ENCODE results near the gene VCAN.

Gene VCAN

GRCh38 chr5:83441747-83442146, 29.8 kb upstream of the VCAN start:
- CTCF ChIA-PET = no interaction called here
- no peak for DNase-seq (ENCODE audit: extremely low spot score)
- POLR2A ChIA-PET = interaction anchor here (1.5 kb wide), 1 partner anchor 30 kb away, joined by 4 read pairs; the partner anchor contains the start of gene VCAN
- TF ChIP-seq CTBP1 (IDR thresholded peaks at IDR 0.05; ENCODE audit: borderline replicate concordance) (no peak), NFRKB (IDR thresholded peaks at IDR 0.05) (no peak), ARNT (IDR thresholded peaks at IDR 0.05) (no peak), FOXA1 (IDR thresholded peaks at IDR 0.05) (no peak), ZNF384 (IDR thresholded peaks at IDR 0.05) (no peak), SP1 (IDR thresholded peaks at IDR 0.05) (no peak), FOXM1 (IDR thresholded peaks at IDR 0.05; ENCODE audit: borderline replicate concordance) (no peak), LEF1 (IDR thresholded peaks at IDR 0.05; ENCODE audit: borderline replicate concordance) (no peak), SUZ12 (IDR thresholded peaks at IDR 0.05) (no peak), TARDBP (IDR thresholded peaks at IDR 0.05) (no peak), BHLHE40 (IDR thresholded peaks at IDR 0.05; ENCODE audit: borderline replicate concordance) (no peak), FOXK2 (IDR thresholded peaks at IDR 0.05) (no peak), L3MBTL2 (conservative IDR thresholded peaks at IDR 0.05) (no peak), PKNOX1 (IDR thresholded peaks at IDR 0.05) (no peak), ELF4 (IDR thresholded peaks at IDR 0.05) (no peak), HDGF (IDR thresholded peaks at IDR 0.05; ENCODE audit: borderline replicate concordance) (no peak)

- DNase-seq (ENCODE audit: extremely low spot score) = no peak
- ChIA-PET CTCF (no interaction called here), POLR2A (no interaction called here)
- no peak for TF ChIP-seq HDGF (IDR thresholded peaks at IDR 0.05; ENCODE audit: borderline replicate concordance)
- TF ChIP-seq ARNT (IDR thresholded peaks at IDR 0.05) = no peak
- no peak for TF ChIP-seq L3MBTL2 (conservative IDR thresholded peaks at IDR 0.05)
- no peak for TF ChIP-seq LEF1 (IDR thresholded peaks at IDR 0.05; ENCODE audit: borderline replicate concordance)
- no peak for TF ChIP-seq ELF4 (IDR thresholded peaks at IDR 0.05)
- TF ChIP-seq SUZ12 (IDR thresholded peaks at IDR 0.05) = no peak
- TF ChIP-seq TARDBP (IDR thresholded peaks at IDR 0.05) = no peak
- TF ChIP-seq ZNF384 (IDR thresholded peaks at IDR 0.05) = no peak
- no peak for TF ChIP-seq FOXK2 (IDR thresholded peaks at IDR 0.05)
- no peak for TF ChIP-seq SP1 (IDR thresholded peaks at IDR 0.05)
- no peak for TF ChIP-seq NFRKB (IDR thresholded peaks at IDR 0.05)
- TF ChIP-seq PKNOX1 (IDR thresholded peaks at IDR 0.05) = no peak
- no peak for TF ChIP-seq BHLHE40 (IDR thresholded peaks at IDR 0.05; ENCODE audit: borderline replicate concordance)
- TF ChIP-seq FOXM1 (IDR thresholded peaks at IDR 0.05; ENCODE audit: borderline replicate concordance) = no peak
- TF ChIP-seq CTBP1 (IDR thresholded peaks at IDR 0.05; ENCODE audit: borderline replicate concordance) = no peak
- no peak for TF ChIP-seq FOXA1 (IDR thresholded peaks at IDR 0.05)
Measured at GRCh38 chr5:83443534-83443933, 28.0 kb upstream of the VCAN start.

- ChIA-PET POLR2A (no interaction called here), CTCF (no interaction called here)
- no peak for DNase-seq (ENCODE audit: extremely low spot score)
- TF ChIP-seq HDGF (IDR thresholded peaks at IDR 0.05; ENCODE audit: borderline replicate concordance) = no peak
- no peak for TF ChIP-seq NFRKB (IDR thresholded peaks at IDR 0.05)
- TF ChIP-seq ELF4 (IDR thresholded peaks at IDR 0.05) = no peak
- no peak for TF ChIP-seq L3MBTL2 (conservative IDR thresholded peaks at IDR 0.05)
- TF ChIP-seq FOXK2 (IDR thresholded peaks at IDR 0.05) = no peak
- no peak for TF ChIP-seq CTBP1 (IDR thresholded peaks at IDR 0.05; ENCODE audit: borderline replicate concordance)
- no peak for TF ChIP-seq TARDBP (IDR thresholded peaks at IDR 0.05)
- TF ChIP-seq SP1 (IDR thresholded peaks at IDR 0.05) = no peak
- TF ChIP-seq FOXA1 (IDR thresholded peaks at IDR 0.05) = no peak
- no peak for TF ChIP-seq LEF1 (IDR thresholded peaks at IDR 0.05; ENCODE audit: borderline replicate concordance)
- no peak for TF ChIP-seq ZNF384 (IDR thresholded peaks at IDR 0.05)
- TF ChIP-seq BHLHE40 (IDR thresholded peaks at IDR 0.05; ENCODE audit: borderline replicate concordance) = no peak
- no peak for TF ChIP-seq ARNT (IDR thresholded peaks at IDR 0.05)
Measured at GRCh38 chr5:83444445-83444844, 27.1 kb upstream of the VCAN start.

GRCh38 chr5:83446253-83446947, 25.1 kb upstream of the VCAN start:
- ChIA-PET CTCF (interaction anchor here (1.0 kb wide), 1 partner anchor 27 kb away, joined by 3 read pairs; no protein-coding TSS in a partner anchor), POLR2A (no interaction called here)
- TF ChIP-seq SUZ12 (IDR thresholded peaks at IDR 0.05) = no peak
- TF ChIP-seq FOXK2 (IDR thresholded peaks at IDR 0.05) = no peak
- TF ChIP-seq SP1 (IDR thresholded peaks at IDR 0.05) = no peak
- TF ChIP-seq CTBP1 (IDR thresholded peaks at IDR 0.05; ENCODE audit: borderline replicate concordance) = no peak
- no peak for TF ChIP-seq ZNF384 (IDR thresholded peaks at IDR 0.05)
- no peak for TF ChIP-seq FOXM1 (IDR thresholded peaks at IDR 0.05; ENCODE audit: borderline replicate concordance)
- TF ChIP-seq PKNOX1 (IDR thresholded peaks at IDR 0.05) = no peak
- no peak for TF ChIP-seq TARDBP (IDR thresholded peaks at IDR 0.05)
- TF ChIP-seq ELF4 (IDR thresholded peaks at IDR 0.05) = no peak
- DNase-seq (ENCODE audit: extremely low spot score) = no peak

- ChIA-PET POLR2A (interaction anchor here (1.1 kb wide), 1 partner anchor 24 kb away, joined by 3 read pairs; the partner anchor contains the start of gene VCAN), CTCF (no interaction called here)
- TF ChIP-seq SP1 (IDR thresholded peaks at IDR 0.05) (no peak), ARNT (IDR thresholded peaks at IDR 0.05) (no peak), BHLHE40 (IDR thresholded peaks at IDR 0.05; ENCODE audit: borderline replicate concordance) (no peak), HDGF (IDR thresholded peaks at IDR 0.05; ENCODE audit: borderline replicate concordance) (no peak), PKNOX1 (IDR thresholded peaks at IDR 0.05) (no peak), ELF4 (IDR thresholded peaks at IDR 0.05) (no peak), FOXM1 (IDR thresholded peaks at IDR 0.05; ENCODE audit: borderline replicate concordance) (no peak), FOXA1 (IDR thresholded peaks at IDR 0.05) (no peak), CTBP1 (IDR thresholded peaks at IDR 0.05; ENCODE audit: borderline replicate concordance) (no peak), ZNF384 (IDR thresholded peaks at IDR 0.05) (no peak), FOXK2 (IDR thresholded peaks at IDR 0.05) (no peak)
- no peak for DNase-seq (ENCODE audit: extremely low spot score)
Measured at GRCh38 chr5:83447533-83447932, 24.0 kb upstream of the VCAN start.
